HCT116 (cell line): Measurements from ENCODE around the gene FLNB. TPM values are rescaled to one million over a fixed set of nuclear protein-coding genes. Genes with fewer than 3 reads are reported as not detected.
A peak's percentile ranks its signal among the peaks of the same experiment; 100 is the strongest.

Source experiments
- ATAC-seq: fragments of 200-7000 bp; cut with Tn5 transposase; 2 replicates; pipeline ENCODE4 v1.9.1; 2020; ENCODE audit warnings: mild to moderate bottlenecking, moderate library complexity
- BruUV-seq: library from RNA; stranded (reverse); fragments of 400-500 nt; replicated peaks from 2 replicates; lab custom pipeline; 2021; lab: Mats Ljungman, UMichigan
- CTCF ChIA-PET: fragments of 300-600 bp; sonication (Branson Sonifier 250); formaldehyde crosslinking; loops from one replicate; lab custom pipeline; 2021; ENCODE audit warnings: antibody characterized with exemption; lab: Charles Lee
- POLR2A ChIA-PET: fragments of 300-600, 350-600 bp; sonication (Branson Sonifier 250); formaldehyde crosslinking; loops from one replicate; lab custom pipeline; 2021; ENCODE audit warnings: antibody characterized with exemption; lab: Charles Lee
- RAD21 ChIA-PET, 2 experiments: fragments of 300-600 bp; sonication (Branson Sonifier 250); formaldehyde crosslinking; loops; one replicate each; lab custom pipeline; 2023; ENCODE audit warnings: low total read pairs in 2 of 2; ENCODE audit not compliant: uncharacterized antibody in 2 of 2, unreplicated experiment in 2 of 2, low non-redundant PET in 1 of 2; lab: Charles Lee
- DNase-seq: peaks from one replicate; pipeline ENCODE4 v3.0.0-alpha.2; 2010; ENCODE audit warnings: low read depth, low spot score
- H2AFZ ChIP-seq: fragments of 200-600 bp; shearing (Covaris generic), sonication (generic); 2 replicates; pipeline ENCODE4 v1.6.1; 2017; ENCODE audit warnings: low read depth, mixed run types, mixed read lengths, antibody characterized with exemption, low read length; ENCODE audit not compliant: poor library complexity, severe bottlenecking
- H3K27ac ChIP-seq: 2 replicates; pipeline ENCODE4 v1.5.1; 2012; ENCODE audit warnings: low read depth, low read length
- H3K27me3 ChIP-seq: fragments of 200-600 bp; sonication (generic); 2 replicates; pipeline ENCODE4 v1.6.1; 2016; ENCODE audit warnings: mixed run types, low read length, mixed read lengths; ENCODE audit not compliant: insufficient read depth
- H3K36me3 ChIP-seq, 2 experiments: fragments of 200-500 bp in 1 of 2; fragments of 200-600 bp in 1 of 2; sonication (Bioruptor generic) in 1 of 2; sonication (generic) in 1 of 2; 2 replicates each; pipeline versions ENCODE4 v1.5.1 to v1.6.1; 2014 to 2016; ENCODE audit warnings: low read length in 2 of 2, inconsistent platforms in 1 of 2, mixed read lengths in 1 of 2, mixed run types in 1 of 2; ENCODE audit not compliant: insufficient read depth in 2 of 2, control insufficient read depth in 1 of 2
- H3K4me1 ChIP-seq, 2 experiments: fragments of 200-600 bp in 1 of 2; sonication (generic) in 1 of 2; 2 replicates each; pipeline versions ENCODE4 v1.5.1 to v1.6.1; 2012 to 2017; ENCODE audit warnings: low read length in 2 of 2, inconsistent platforms in 1 of 2, mild to moderate bottlenecking in 1 of 2, mixed read lengths in 1 of 2, mixed run types in 1 of 2, moderate library complexity in 1 of 2; ENCODE audit not compliant: insufficient read depth in 2 of 2, control insufficient read depth in 1 of 2
- H3K4me2 ChIP-seq: fragments of 200-600 bp; sonication (generic); 2 replicates; pipeline ENCODE4 v1.6.1; 2017; ENCODE audit warnings: mixed run types, low read length, mixed read lengths
- H3K4me3 ChIP-seq, 2 experiments: fragments of 200-600 bp in 1 of 2; sonication (generic) in 1 of 2; replicated peaks in 1 of 2; 2 replicates each; pipeline ENCODE4 v1.5.1; 2011 to 2016; ENCODE audit warnings: low read length in 2 of 2, control low read depth in 1 of 2, low read depth in 1 of 2, mild to moderate bottlenecking in 1 of 2, mixed read lengths in 1 of 2, mixed run types in 1 of 2
- H3K79me2 ChIP-seq: fragments of 200-600 bp; sonication (generic); 2 replicates; pipeline ENCODE4 v1.6.1; 2017; ENCODE audit warnings: mild to moderate bottlenecking, mixed run types, low read length, moderate library complexity, mixed read lengths; ENCODE audit not compliant: insufficient read depth
- H3K9ac ChIP-seq: fragments of 200-600 bp; sonication (generic); 2 replicates; pipeline ENCODE4 v1.6.1; 2016; ENCODE audit warnings: low read length, mixed read lengths
- H3K9me2 ChIP-seq: fragments of 200-600 bp; sonication (generic), shearing (Covaris generic); 2 replicates; pipeline ENCODE4 v1.6.1; 2017; ENCODE audit warnings: mixed run types, mild to moderate bottlenecking, moderate library complexity; ENCODE audit not compliant: insufficient read depth
- H3K9me3 ChIP-seq, 2 experiments: fragments of 200-500 bp in 1 of 2; fragments of 200-600 bp in 1 of 2; sonication (Bioruptor generic) in 1 of 2; sonication (generic) in 1 of 2; 2 replicates each; pipeline ENCODE4 v1.6.1; 2014 to 2017; ENCODE audit warnings: low read length in 2 of 2, mixed read lengths in 2 of 2, inconsistent platforms in 1 of 2, low read depth in 1 of 2, mild to moderate bottlenecking in 1 of 2, mixed run types in 1 of 2, moderate library complexity in 1 of 2; ENCODE audit not compliant: control insufficient read depth in 1 of 2, insufficient read depth in 1 of 2
- H4K20me1 ChIP-seq: fragments of 200-600 bp; sonication (generic), shearing (Covaris generic); 2 replicates; pipeline ENCODE4 v1.6.1; 2017; ENCODE audit warnings: mixed run types, mild to moderate bottlenecking, moderate library complexity; ENCODE audit not compliant: insufficient read depth
- CTCF ChIP-seq, 3 experiments: fragments of 200-600 bp in 1 of 3; sonication (generic) in 1 of 3; IDR thresholded peaks in 2 of 3; conservative IDR thresholded peaks in 1 of 3; 2 replicates each; pipeline ENCODE4 v1.5.1; 2012 to 2017; ENCODE audit warnings: low read depth in 2 of 3, low read length in 2 of 3, antibody characterized with exemption in 1 of 3, borderline replicate concordance in 1 of 3, control low read depth in 1 of 3, mild to moderate bottlenecking in 1 of 3, mixed read lengths in 1 of 3, mixed run types in 1 of 3, moderate library complexity in 1 of 3; ENCODE audit not compliant: insufficient read depth in 1 of 3
- EGR1 ChIP-seq: IDR thresholded peaks from 2 replicates; pipeline ENCODE4 v1.6.1; 2012; ENCODE audit warnings: low read depth
- EZH2 ChIP-seq: fragments of 200-600 bp; sonication (generic); IDR thresholded peaks from 2 replicates; pipeline ENCODE4 v1.6.1; 2017; ENCODE audit warnings: antibody characterized with exemption, mixed run types
- POLR2AphosphoS5 ChIP-seq: IDR thresholded peaks from 2 replicates; pipeline ENCODE4 v1.6.1; 2011; ENCODE audit warnings: mild to moderate bottlenecking, low read depth, low read length, moderate library complexity
- SIN3A ChIP-seq: IDR thresholded peaks from 2 replicates; pipeline ENCODE4 v1.6.1; 2012; ENCODE audit warnings: low read depth
- YY1 ChIP-seq: IDR thresholded peaks from 2 replicates; pipeline ENCODE4 v1.6.1; 2011; ENCODE audit warnings: low read length, low read depth, moderate library complexity, mild to moderate bottlenecking; ENCODE audit not compliant: insufficient replicate concordance; ENCODE audit errors: extremely low read depth
- ZFX ChIP-seq: fragments of 450-650 bp; IDR thresholded peaks from 2 replicates; pipeline ENCODE4 v1.6.1; 2017
- intact Hi-C: fragments of 100-400 bp; cut with micrococcal nuclease; formaldehyde crosslinking; loops from 2 replicates; pipeline ENCODE4 v1.10.0; 2022
- total RNA-seq: library from RNA; stranded (reverse); gene quantifications from one replicate; pipeline ENCODE4 v1.2.1, GENCODE V29; 2021; ENCODE audit not compliant: unreplicated experiment
- TF ChIP-seq, protein P1 (sequence below): IDR thresholded peaks from 2 replicates; pipeline ENCODE4 v1.6.1; 2012; ENCODE audit warnings: low read depth
- TF ChIP-seq, protein P2 (sequence below): IDR thresholded peaks from 2 replicates; pipeline ENCODE4 v1.6.1; 2012

FLNB gene
- total RNA-seq, 1 experiment from 2014 or later, result 116 TPM

DNA sequence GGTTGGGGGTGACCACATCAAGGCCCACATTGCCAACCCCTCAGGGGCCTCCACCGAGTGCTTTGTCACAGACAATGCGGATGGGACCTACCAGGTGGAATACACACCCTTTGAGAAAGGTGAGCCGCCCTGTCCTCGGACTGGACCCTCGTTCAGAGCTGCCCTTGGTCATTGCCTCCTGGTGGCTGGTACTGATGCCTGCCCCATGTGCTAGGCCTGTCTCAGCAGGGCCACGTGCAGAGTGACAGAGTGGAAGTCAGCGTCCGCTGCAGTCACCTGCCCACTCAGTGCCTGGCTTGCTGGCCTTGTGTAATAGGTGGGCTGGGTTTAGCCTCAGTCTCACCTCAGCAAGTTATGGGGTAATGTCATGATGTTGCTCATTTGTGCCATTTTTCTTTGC, 116.2 kb downstream of the FLNB start:
- no peak overlapping the region for H2AFZ ChIP-seq
- no peaks in the 10 kb centered on the region for H3K4me1 ChIP-seq
- POLR2A ChIA-PET, result no interaction called here
- no peak overlapping the region for H3K27ac ChIP-seq
- H3K27me3 ChIP-seq, result no peaks in the 10 kb centered on the region
- ATAC-seq, result no peak
- RAD21 ChIA-PET, result no interaction called here
- peaks cover 25 to 34% of the 10 kb centered on the region in 2 experiments; a peak in 3 of 4 replicates for H3K36me3 ChIP-seq
- H3K9me2 ChIP-seq, result no peaks in the 10 kb centered on the region
- no peak for DNase-seq
- CTCF ChIA-PET, result no interaction called here
- intact Hi-C loops, result no loop called here
- no peak overlapping the region for H3K9ac ChIP-seq
- no peak overlapping the region for H3K4me3 ChIP-seq
- no peaks in the 10 kb centered on the region for H3K79me2 ChIP-seq
- no peak overlapping the region for H3K4me2 ChIP-seq
- no peaks in the 10 kb centered on the region for H4K20me1 ChIP-seq
- no TSS peak for BruUV-seq
- no peaks in the 10 kb centered on the region for H3K9me3 ChIP-seq
- no peak for TF ChIP-seq SIN3A
- TF ChIP-seq EGR1, result no peak
- TF ChIP-seq, protein P1, sequence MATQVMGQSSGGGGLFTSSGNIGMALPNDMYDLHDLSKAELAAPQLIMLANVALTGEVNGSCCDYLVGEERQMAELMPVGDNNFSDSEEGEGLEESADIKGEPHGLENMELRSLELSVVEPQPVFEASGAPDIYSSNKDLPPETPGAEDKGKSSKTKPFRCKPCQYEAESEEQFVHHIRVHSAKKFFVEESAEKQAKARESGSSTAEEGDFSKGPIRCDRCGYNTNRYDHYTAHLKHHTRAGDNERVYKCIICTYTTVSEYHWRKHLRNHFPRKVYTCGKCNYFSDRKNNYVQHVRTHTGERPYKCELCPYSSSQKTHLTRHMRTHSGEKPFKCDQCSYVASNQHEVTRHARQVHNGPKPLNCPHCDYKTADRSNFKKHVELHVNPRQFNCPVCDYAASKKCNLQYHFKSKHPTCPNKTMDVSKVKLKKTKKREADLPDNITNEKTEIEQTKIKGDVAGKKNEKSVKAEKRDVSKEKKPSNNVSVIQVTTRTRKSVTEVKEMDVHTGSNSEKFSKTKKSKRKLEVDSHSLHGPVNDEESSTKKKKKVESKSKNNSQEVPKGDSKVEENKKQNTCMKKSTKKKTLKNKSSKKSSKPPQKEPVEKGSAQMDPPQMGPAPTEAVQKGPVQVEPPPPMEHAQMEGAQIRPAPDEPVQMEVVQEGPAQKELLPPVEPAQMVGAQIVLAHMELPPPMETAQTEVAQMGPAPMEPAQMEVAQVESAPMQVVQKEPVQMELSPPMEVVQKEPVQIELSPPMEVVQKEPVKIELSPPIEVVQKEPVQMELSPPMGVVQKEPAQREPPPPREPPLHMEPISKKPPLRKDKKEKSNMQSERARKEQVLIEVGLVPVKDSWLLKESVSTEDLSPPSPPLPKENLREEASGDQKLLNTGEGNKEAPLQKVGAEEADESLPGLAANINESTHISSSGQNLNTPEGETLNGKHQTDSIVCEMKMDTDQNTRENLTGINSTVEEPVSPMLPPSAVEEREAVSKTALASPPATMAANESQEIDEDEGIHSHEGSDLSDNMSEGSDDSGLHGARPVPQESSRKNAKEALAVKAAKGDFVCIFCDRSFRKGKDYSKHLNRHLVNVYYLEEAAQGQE, result no peak
- TF ChIP-seq POLR2AphosphoS5, result no peak
- TF ChIP-seq, protein P2, sequence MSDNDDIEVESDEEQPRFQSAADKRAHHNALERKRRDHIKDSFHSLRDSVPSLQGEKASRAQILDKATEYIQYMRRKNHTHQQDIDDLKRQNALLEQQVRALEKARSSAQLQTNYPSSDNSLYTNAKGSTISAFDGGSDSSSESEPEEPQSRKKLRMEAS, result no peak
- TF ChIP-seq ZFX, result no peak
- peak in 1 of 3 experiments; percentile 7; a peak in 1 of 6 replicates for TF ChIP-seq CTCF (IDR thresholded peaks at IDR 0.05 in 2 of 3, conservative IDR thresholded peaks at IDR 0.05 in 1 of 3; ENCODE audit: borderline replicate concordance in 1 of 3, insufficient read depth in 1 of 3, low read depth in 2 of 3, low read length in 2 of 3)
- TF ChIP-seq YY1, result no peak
- no peak for TF ChIP-seq EZH2
- TF ChIP-seq, all 23 proteins: peak for 1
